ENCODE results near the gene ZSWIM6.

The ZSWIM6 gene

GRCh38 chr5:61331407-61332357 lies at the start of gene ZSWIM6:
Gene ZSWIM6, plus strand, starts transcription at chr5:61332258. Its CDS starts 15 bp downstream, at chr5:61332273.
- DNase-seq, result peak; percentile 98

GRCh38 chr5:61283471-61283870 lies 48.6 kb upstream of the ZSWIM6 start:
- no peak for DNase-seq

- DNase-seq, result no peak
Measured at GRCh38 chr5:61285531-61285930, 46.5 kb upstream of the ZSWIM6 start.

GRCh38 chr5:61286446-61287132 lies 45.5 kb upstream of the ZSWIM6 start:
- no peak for DNase-seq

- no peak for DNase-seq
Measured at GRCh38 chr5:61287474-61287873, 44.6 kb upstream of the ZSWIM6 start.

GRCh38 chr5:61289241-61289640 lies 42.8 kb upstream of the ZSWIM6 start:
- no peak for DNase-seq

GRCh38 chr5:61289669-61290306 lies 42.3 kb upstream of the ZSWIM6 start:
- no peak for DNase-seq

GRCh38 chr5:61290791-61291210 lies 41.3 kb upstream of the ZSWIM6 start:
- DNase-seq, result no peak

- no peak for DNase-seq
Measured at GRCh38 chr5:61292062-61292657, 39.9 kb upstream of the ZSWIM6 start.

GRCh38 chr5:61293071-61293470 lies 39.0 kb upstream of the ZSWIM6 start:
- no peak for DNase-seq

- no peak for DNase-seq
Measured at GRCh38 chr5:61293873-61294272, 38.2 kb upstream of the ZSWIM6 start.

GRCh38 chr5:61295365-61295764 lies 36.7 kb upstream of the ZSWIM6 start:
- no peak for DNase-seq

- no peak for DNase-seq
Measured at GRCh38 chr5:61298066-61298465, 34.0 kb upstream of the ZSWIM6 start.

- no peak for DNase-seq
Measured at GRCh38 chr5:61298580-61298979, 33.5 kb upstream of the ZSWIM6 start.

GRCh38 chr5:61299261-61299681 lies 32.8 kb upstream of the ZSWIM6 start:
- DNase-seq, result no peak

- DNase-seq, result no peak
Measured at GRCh38 chr5:61301341-61302199, 30.5 kb upstream of the ZSWIM6 start.

- no peak for DNase-seq
Measured at GRCh38 chr5:61302200-61302563, 29.9 kb upstream of the ZSWIM6 start.

- no peak for DNase-seq
Measured at GRCh38 chr5:61303346-61303745, 28.7 kb upstream of the ZSWIM6 start.

- DNase-seq, result no peak
Measured at GRCh38 chr5:61304590-61305381, 27.3 kb upstream of the ZSWIM6 start.

GRCh38 chr5:61306531-61307131 lies 25.4 kb upstream of the ZSWIM6 start:
- DNase-seq, result no peak

GRCh38 chr5:61307191-61307590 lies 24.9 kb upstream of the ZSWIM6 start:
- no peak for DNase-seq

Data from activated gamma-delta T cell treated with Interleukin-2 at 50 U/mL for 16 hours (primary cell).